HepG2 (cell line): ENCODE measurements around the gene KIAA0040. TPM values are rescaled to one million over a fixed set of nuclear protein-coding genes. Genes with fewer than 3 reads are reported as not detected.

Source experiments
- ATAC-seq: fragments of 200-7000 bp; cut with Tn5 transposase; 3 replicates; pipeline ENCODE4 v1.9.1; 2020; ENCODE audit warnings: mild to moderate bottlenecking, moderate library complexity
- BruUV-seq: library from RNA; stranded (reverse); fragments of 400-500 nt; replicated peaks from 2 replicates; lab custom pipeline; 2021; lab: Mats Ljungman, UMichigan
- CTCF ChIA-PET: fragments of 300-600 bp; formaldehyde crosslinking; extraction: SDS; loops from one replicate; lab custom pipeline; 2021; ENCODE audit warnings: low total read pairs, inconsistent platforms, low intra/inter-chr PET ratio; lab: Yijun Ruan, JAX
- POLR2A ChIA-PET: fragments of 350-600 bp; sonication (Branson Sonifier 250); formaldehyde crosslinking; loops from one replicate; lab custom pipeline; 2020; ENCODE audit warnings: antibody characterized with exemption, inconsistent platforms; lab: Yijun Ruan, JAX
- DNase-seq: peaks from one replicate; pipeline ENCODE4 v3.0.0-alpha.2; 2015; ENCODE audit warnings: low spot score
- FAIRE-seq: peaks from 3 replicates; lab custom pipeline; 2011; peaks lifted over from hg19 to GRCh38; lab: Jason Lieb, UNC
- H2AFZ ChIP-seq: one replicate; pipeline ENCODE4 v1.6.1; 2011; ENCODE audit warnings: low read length, inconsistent platforms
- H3K27ac ChIP-seq: fragments of 300-600 bp; 3 replicates; pipeline ENCODE4 v1.8.0; 2011; ENCODE audit warnings: mixed run types, mild to moderate bottlenecking, mixed read lengths, low read length, inconsistent platforms; ENCODE audit not compliant: insufficient read depth; ENCODE audit errors: extremely low read length
- H3K27me3 ChIP-seq, 2 experiments: fragments of 200-600 bp in 1 of 2; 2 replicates in 1 of 2; 3 replicates in 1 of 2; pipeline versions ENCODE4 v1.6.0 to v1.8.0; 2011; ENCODE audit warnings: low read length in 2 of 2, mild to moderate bottlenecking in 2 of 2, moderate library complexity in 2 of 2, inconsistent platforms in 1 of 2; ENCODE audit not compliant: insufficient read depth in 2 of 2, control insufficient read depth in 1 of 2
- H3K36me3 ChIP-seq, 2 experiments: fragments of 200-600 bp in 1 of 2; replicated peaks in 1 of 2; 2 replicates in 1 of 2; 3 replicates in 1 of 2; pipeline versions ENCODE4 v1.5.1 to v1.8.0; 2011; ENCODE audit warnings: low read length in 2 of 2, inconsistent platforms in 1 of 2; ENCODE audit not compliant: insufficient read depth in 2 of 2, control insufficient read depth in 1 of 2
- H3K4me1 ChIP-seq: 2 replicates; pipeline ENCODE4 v1.5.1; 2012; ENCODE audit warnings: low read length, inconsistent platforms; ENCODE audit not compliant: insufficient read depth
- H3K4me2 ChIP-seq: 2 replicates; pipeline ENCODE4 v1.6.0; 2011; ENCODE audit warnings: low read depth, low read length, inconsistent platforms
- H3K4me3 ChIP-seq, 3 experiments: fragments of 200-600 bp in 1 of 3; sonication (generic), shearing (Covaris generic) in 1 of 3; replicated peaks in 1 of 3; 2 replicates each; pipeline ENCODE4 v1.5.1; 2011 to 2016; ENCODE audit warnings: low read length in 3 of 3, inconsistent platforms in 2 of 3, low read depth in 2 of 3, mild to moderate bottlenecking in 2 of 3, control low read depth in 1 of 3, mixed read lengths in 1 of 3; ENCODE audit not compliant: insufficient read depth in 1 of 3
- H3K79me2 ChIP-seq: one replicate; pipeline ENCODE4 v1.6.1; 2011; ENCODE audit warnings: low read length, inconsistent platforms; ENCODE audit not compliant: insufficient read depth
- H3K9ac ChIP-seq: 2 replicates; pipeline ENCODE4 v1.6.0; 2011; ENCODE audit warnings: mild to moderate bottlenecking, low read depth, low read length, inconsistent platforms; ENCODE audit not compliant: insufficient read depth
- H3K9me3 ChIP-seq: 2 replicates; pipeline ENCODE4 v1.5.1; 2012; ENCODE audit warnings: mild to moderate bottlenecking, low read length
- H4K20me1 ChIP-seq: 2 replicates; pipeline ENCODE4 v1.6.0; 2011; ENCODE audit warnings: inconsistent platforms, mild to moderate bottlenecking, low read length, moderate library complexity; ENCODE audit not compliant: insufficient read depth
- CHD4 ChIP-seq: fragments of 200-600 bp; sonication (generic); IDR thresholded peaks from 2 replicates; pipeline ENCODE4 v1.7.0; 2017; ENCODE audit warnings: mild to moderate bottlenecking, low read length, borderline replicate concordance
- DPF2 ChIP-seq: sonication (generic); formaldehyde crosslinking; IDR thresholded peaks from 2 replicates; pipeline ENCODE4 v1.4.0; 2020; ENCODE audit warnings: mild to moderate bottlenecking, low read depth, missing genetic modification reagents, borderline replicate concordance
- FOSL1 ChIP-seq: sonication (generic); formaldehyde crosslinking; IDR thresholded peaks from 2 replicates; pipeline ENCODE4 v1.9.0; 2021; ENCODE audit warnings: missing genetic modification reagents, borderline replicate concordance
- FOXJ3 ChIP-seq: sonication (generic); formaldehyde crosslinking; IDR thresholded peaks from 2 replicates; pipeline ENCODE4 v1.4.0; 2020; ENCODE audit warnings: missing genetic modification reagents, mild to moderate bottlenecking, borderline replicate concordance
- KAT7 ChIP-seq: IDR thresholded peaks from 2 replicates; pipeline ENCODE4 v1.6.1; 2018; ENCODE audit warnings: borderline replicate concordance, missing compliant biosample characterization
- KDM5A ChIP-seq: fragments of 200-600 bp; sonication (generic); IDR thresholded peaks from 2 replicates; pipeline ENCODE4 v1.7.0; 2018; ENCODE audit warnings: antibody characterized with exemption, mild to moderate bottlenecking, low read length, borderline replicate concordance
- MED1 ChIP-seq: sonication (generic); formaldehyde crosslinking; IDR thresholded peaks from 2 replicates; pipeline ENCODE4 v1.4.0; 2020; ENCODE audit warnings: missing genetic modification reagents
- RBM22 ChIP-seq: fragments of 200-400 bp; formaldehyde crosslinking; optimal IDR thresholded peaks from 2 replicates; pipeline ENCODE3; 2017; ENCODE audit warnings: mild to moderate bottlenecking, low read length, moderate library complexity
- SAFB2 ChIP-seq: sonication (generic); formaldehyde crosslinking; IDR thresholded peaks from 2 replicates; pipeline ENCODE4 v1.5.1; 2020; ENCODE audit warnings: missing genetic modification reagents, low read depth, mild to moderate bottlenecking, borderline replicate concordance
- SP1 ChIP-seq, 2 experiments: fragments of 450-650 bp in 1 of 2; sonication (generic) in 1 of 2; formaldehyde crosslinking in 1 of 2; IDR thresholded peaks; 2 replicates each; pipeline versions ENCODE4 v1.4.0 to v1.6.1; 2016 to 2020; ENCODE audit warnings: missing genetic modification reagents in 1 of 2
- ZNF629 ChIP-seq: sonication (generic); formaldehyde crosslinking; conservative IDR thresholded peaks from 2 replicates; pipeline ENCODE4 v1.5.0; 2020; ENCODE audit warnings: missing genetic modification reagents
- WGBS: methylation state at CpG from one replicate; pipeline ENCODE4 v1.1.6; 2017; ENCODE audit warnings: low lambda C conversion rate; 5-methylcytosine and 5-hydroxymethylcytosine counted together
- in situ Hi-C: cut with HindIII; loops from 2 replicates; pipeline ENCODE4 v1.10.0; 2017; ENCODE audit warnings: low pct_unique_long_range_greater_than_20kb; ENCODE audit not compliant: extremely low pct_ligation_motif_present
- intact Hi-C: fragments of 100-400 bp; cut with micrococcal nuclease; formaldehyde crosslinking; loops from one replicate; pipeline ENCODE4 v1.10.0; 2022; ENCODE audit not compliant: unreplicated experiment
- polyA plus RNA-seq, 8 experiments: library from polyadenylated mRNA; depleted of rRNA in 3 of 8; stranded (reverse) in 7 of 8; unstranded in 1 of 8; fragments of >200 nt; fragmentation: Illumina TruSeq in 4 of 8; extraction: Trizol in 4 of 8; gene quantifications; 2 replicates each; pipeline versions ENCODE4 v1.2.1 to v1.2.3, GENCODE V29; 2011 to 2016; ENCODE audit warnings: low read depth in 4 of 8, missing spikeins in 1 of 8, mixed read lengths in 1 of 8; ENCODE audit not compliant: insufficient read depth in 1 of 8
- total RNA-seq, 5 experiments: library from RNA; depleted of rRNA; stranded (reverse); fragments of >200 nt; fragmentation: Illumina TruSeq; extraction: Trizol; gene quantifications; 2 replicates each; pipeline ENCODE4 v1.2.3, GENCODE V29; 2016; ENCODE audit warnings: low read depth in 1 of 5
- TF ChIP-seq, protein P1 (sequence below): sonication (generic); formaldehyde crosslinking; IDR thresholded peaks from 2 replicates; pipeline ENCODE4 v1.9.0; 2022; ENCODE audit warnings: missing genetic modification reagents, mild to moderate bottlenecking, borderline replicate concordance
- TF ChIP-seq, protein P2 (sequence below): fragments of 450-650 bp; IDR thresholded peaks from 2 replicates; pipeline ENCODE4 v1.6.1; 2017

The KIAA0040 gene
- total and polyA plus RNA-seq, 2 of the 13 experiments (the other 11 are each of a cell fraction or from before 2014, with no cell fraction given), result 0.24 to 0.26 TPM

DNA sequence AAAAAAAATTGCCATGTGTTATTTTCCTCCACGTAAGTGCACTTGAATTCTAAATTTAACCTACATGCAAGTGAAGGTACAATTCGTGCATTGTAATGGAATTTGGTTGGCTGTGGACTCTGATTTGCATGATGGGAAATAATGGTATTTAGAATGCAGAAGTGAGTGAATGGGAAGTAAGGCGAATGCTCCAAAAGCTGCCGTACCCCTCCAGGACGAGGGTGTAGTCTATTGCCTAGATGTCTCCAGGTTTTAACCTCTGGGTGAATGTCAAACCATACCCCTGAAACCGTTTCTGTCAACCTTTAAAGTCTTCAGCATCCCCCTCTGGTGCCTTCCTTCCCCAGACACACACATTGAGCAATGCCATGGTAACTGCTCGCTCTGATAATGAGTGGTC is 44.5 kb downstream of the KIAA0040 start:
- BruUV-seq, result no TSS peak
- Histone ChIP-seq H3K4me1 (peaks cover 13% of the 10 kb centered on the region), H2AFZ (no peak overlapping the region), H3K9me3 (no peaks in the 10 kb centered on the region), H3K4me3 (no peak overlapping the region), H3K79me2 (no peaks in the 10 kb centered on the region), H3K27me3 (peaks cover 0 to 6% of the 10 kb centered on the region in 2 experiments; a peak in 1 of 5 replicates), H3K9ac (no peak overlapping the region), H3K27ac (no peak overlapping the region), H3K36me3 (no peaks in the 10 kb centered on the region), H3K4me2 (no peak overlapping the region), H4K20me1 (no peaks in the 10 kb centered on the region)
- ATAC-seq (no peak), FAIRE-seq (no peak), DNase-seq (no peak)
- in situ Hi-C loops (no loop called here), intact Hi-C loops (no loop called here)
- whole genome bisulfite sequencing, result 34% methylated on average over 7 of the region's 7 CpGs
- CTCF ChIA-PET, result no interaction called here
- TF ChIP-seq FOXJ3 (CRISPR knock-in tag) (no peak), SP1 (IDR thresholded peaks at IDR 0.05) (no peak), SP1 (CRISPR knock-in tag; IDR thresholded peaks at IDR 0.05) (no peak), DPF2 (no peak), FOSL1 (CRISPR knock-in tag) (no peak), KDM5A (no peak), SAFB2 (no peak), ZNF629 (CRISPR knock-in tag) (no peak), MED1 (CRISPR knock-in tag) (no peak), KAT7 (no peak), CHD4 (no peak), RBM22 (no peak)
- TF ChIP-seq, protein P1, sequence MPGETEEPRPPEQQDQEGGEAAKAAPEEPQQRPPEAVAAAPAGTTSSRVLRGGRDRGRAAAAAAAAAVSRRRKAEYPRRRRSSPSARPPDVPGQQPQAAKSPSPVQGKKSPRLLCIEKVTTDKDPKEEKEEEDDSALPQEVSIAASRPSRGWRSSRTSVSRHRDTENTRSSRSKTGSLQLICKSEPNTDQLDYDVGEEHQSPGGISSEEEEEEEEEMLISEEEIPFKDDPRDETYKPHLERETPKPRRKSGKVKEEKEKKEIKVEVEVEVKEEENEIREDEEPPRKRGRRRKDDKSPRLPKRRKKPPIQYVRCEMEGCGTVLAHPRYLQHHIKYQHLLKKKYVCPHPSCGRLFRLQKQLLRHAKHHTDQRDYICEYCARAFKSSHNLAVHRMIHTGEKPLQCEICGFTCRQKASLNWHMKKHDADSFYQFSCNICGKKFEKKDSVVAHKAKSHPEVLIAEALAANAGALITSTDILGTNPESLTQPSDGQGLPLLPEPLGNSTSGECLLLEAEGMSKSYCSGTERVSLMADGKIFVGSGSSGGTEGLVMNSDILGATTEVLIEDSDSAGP (CRISPR knock-in tag), result no peak
- TF ChIP-seq, protein P2, sequence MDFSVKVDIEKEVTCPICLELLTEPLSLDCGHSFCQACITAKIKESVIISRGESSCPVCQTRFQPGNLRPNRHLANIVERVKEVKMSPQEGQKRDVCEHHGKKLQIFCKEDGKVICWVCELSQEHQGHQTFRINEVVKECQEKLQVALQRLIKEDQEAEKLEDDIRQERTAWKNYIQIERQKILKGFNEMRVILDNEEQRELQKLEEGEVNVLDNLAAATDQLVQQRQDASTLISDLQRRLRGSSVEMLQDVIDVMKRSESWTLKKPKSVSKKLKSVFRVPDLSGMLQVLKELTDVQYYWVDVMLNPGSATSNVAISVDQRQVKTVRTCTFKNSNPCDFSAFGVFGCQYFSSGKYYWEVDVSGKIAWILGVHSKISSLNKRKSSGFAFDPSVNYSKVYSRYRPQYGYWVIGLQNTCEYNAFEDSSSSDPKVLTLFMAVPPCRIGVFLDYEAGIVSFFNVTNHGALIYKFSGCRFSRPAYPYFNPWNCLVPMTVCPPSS, result no peak
- POLR2A ChIA-PET, result no interaction called here
